HG02642 (cell line): Measurements from ENCODE around the gene PPFIA4.
"Not testable (repeated sequence)": the region's sequence is repeated elsewhere in the genome, so short reads cannot be mapped to it uniquely, and the experiment has no call there.

Source experiments
- ATAC-seq: cut with Tn5 transposase; IDR thresholded peaks from one replicate; pipeline ENCODE4 v1.9.1; 2021; ENCODE audit warnings: mild to moderate bottlenecking; ENCODE audit not compliant: unreplicated experiment, poor library complexity

PPFIA4 gene

GRCh38 chr1:203026031-203026665, at the start of gene PPFIA4:
PPFIA4 (plus strand) TSS chr1:203026491; CDS start chr1:203039009, 12,518 bp downstream.
- peak; percentile 86 for ATAC-seq

- ATAC-seq: no peak
Observed at GRCh38 chr1:202976633-202977032, 49.7 kb upstream of the PPFIA4 start.

GRCh38 chr1:202979459-202979858, 46.8 kb upstream of the PPFIA4 start:
- no peak for ATAC-seq

- ATAC-seq: no peak
Observed at GRCh38 chr1:202981939-202982338, 44.4 kb upstream of the PPFIA4 start.

- ATAC-seq: no peak
Observed at GRCh38 chr1:202982715-202983430, 43.4 kb upstream of the PPFIA4 start.

- ATAC-seq: not testable (repeated sequence)
Observed at GRCh38 chr1:202986120-202986519, 40.2 kb upstream of the PPFIA4 start.

- no peak for ATAC-seq
Observed at GRCh38 chr1:202987255-202987654, 39.0 kb upstream of the PPFIA4 start.

GRCh38 chr1:202987922-202988583, 38.2 kb upstream of the PPFIA4 start:
- no peak for ATAC-seq

GRCh38 chr1:202989879-202990278, 36.4 kb upstream of the PPFIA4 start:
- no peak for ATAC-seq

- no peak for ATAC-seq
Observed at GRCh38 chr1:202991112-202991511, 35.2 kb upstream of the PPFIA4 start.

GRCh38 chr1:202994756-202995155, 31.5 kb upstream of the PPFIA4 start:
- no peak for ATAC-seq

GRCh38 chr1:202998836-202999750, 27.2 kb upstream of the PPFIA4 start:
- no peak for ATAC-seq

GRCh38 chr1:203000217-203000944, 25.9 kb upstream of the PPFIA4 start:
- no peak for ATAC-seq

- ATAC-seq: no peak
Observed at GRCh38 chr1:203001986-203002385, 24.3 kb upstream of the PPFIA4 start.

GRCh38 chr1:203002951-203003350, 23.3 kb upstream of the PPFIA4 start:
- ATAC-seq: no peak

- ATAC-seq: not testable (repeated sequence)
Observed at GRCh38 chr1:203005395-203006142, 20.7 kb upstream of the PPFIA4 start.

GRCh38 chr1:203006948-203007871, 19.1 kb upstream of the PPFIA4 start, which contains the start of gene TMEM183A:
TMEM183A (plus strand) TSS chr1:203007374; CDS start chr1:203007466, 92 bp downstream.
- ATAC-seq: peak; percentile 97

GRCh38 chr1:203009185-203009584, 17.1 kb upstream of the PPFIA4 start:
- no peak for ATAC-seq
